Panc1 (cell line): ENCODE data around the gene DBX2. TPM values are rescaled to one million over a fixed set of nuclear protein-coding genes. Genes with fewer than 3 reads are reported as not detected.
"Not testable (repeated sequence)": the region's sequence is repeated elsewhere in the genome, so short reads cannot be mapped to it uniquely, and the experiment has no call there.

ENCODE experiments used
- ATAC-seq: fragments of 200-7000 bp; cut with Tn5 transposase; 2 replicates; pipeline ENCODE4 v1.9.1; 2020; ENCODE audit warnings: mild to moderate bottlenecking, moderate library complexity
- BruUV-seq: library from RNA; stranded (reverse); fragments of 400-500 nt; replicated peaks from 2 replicates; lab custom pipeline; 2021; lab: Mats Ljungman, UMichigan
- CTCF ChIA-PET: fragments of 300-600 bp; sonication (Branson Sonifier 250); formaldehyde crosslinking; loops from one replicate; lab custom pipeline; 2022; ENCODE audit warnings: antibody characterized with exemption; lab: Charles Lee
- POLR2A ChIA-PET: fragments of 300-600 bp; sonication (Branson Sonifier 250); formaldehyde crosslinking; loops from one replicate; lab custom pipeline; 2022; ENCODE audit warnings: antibody characterized with exemption; lab: Charles Lee
- DNase-seq: peaks from one replicate; pipeline ENCODE4 v3.0.0-alpha.2; 2010; ENCODE audit warnings: low read depth, low spot score
- H3K27ac ChIP-seq: 2 replicates; pipeline ENCODE4 v1.5.1; 2011; ENCODE audit warnings: mild to moderate bottlenecking, low read length, inconsistent platforms
- H3K27me3 ChIP-seq: fragments of 200-500 bp; sonication (Bioruptor generic); 2 replicates; pipeline ENCODE4 v1.6.0; 2014; ENCODE audit warnings: low read length, inconsistent platforms; ENCODE audit not compliant: control insufficient read depth, insufficient read depth
- H3K36me3 ChIP-seq: fragments of 200-500 bp; sonication (Bioruptor generic); 2 replicates; pipeline ENCODE4 v1.5.1; 2014; ENCODE audit warnings: inconsistent platforms, mild to moderate bottlenecking, low read length, moderate library complexity; ENCODE audit not compliant: control insufficient read depth, insufficient read depth
- H3K4me1 ChIP-seq: 2 replicates; pipeline ENCODE4 v1.5.1; 2011; ENCODE audit warnings: inconsistent platforms, mild to moderate bottlenecking, low read length, moderate library complexity; ENCODE audit not compliant: control insufficient read depth, insufficient read depth
- H3K4me3 ChIP-seq, 2 experiments: 2 replicates each; pipeline ENCODE4 v1.5.1; 2011 to 2012; ENCODE audit warnings: low read depth in 2 of 2, low read length in 2 of 2, mild to moderate bottlenecking in 2 of 2, inconsistent platforms in 1 of 2, moderate library complexity in 1 of 2
- H3K9me3 ChIP-seq: fragments of 200-500 bp; sonication (Bioruptor generic); 2 replicates; pipeline ENCODE4 v1.5.1; 2014; ENCODE audit warnings: low read depth, mild to moderate bottlenecking, inconsistent platforms, low read length, moderate library complexity; ENCODE audit not compliant: control insufficient read depth, insufficient read depth
- CTCF ChIP-seq: fragments of 450-650 bp; IDR thresholded peaks from 2 replicates; pipeline ENCODE4 v1.5.1; 2017; ENCODE audit warnings: mild to moderate bottlenecking
- POLR2AphosphoS5 ChIP-seq: IDR thresholded peaks from 2 replicates; pipeline ENCODE4 v1.6.1; 2012; ENCODE audit warnings: mild to moderate bottlenecking, low read depth, low read length, moderate library complexity
- REST ChIP-seq, 2 experiments: IDR thresholded peaks; 2 replicates each; pipeline ENCODE4 v1.6.1; 2011 to 2012; ENCODE audit warnings: low read depth in 2 of 2, control low read depth in 1 of 2, low read length in 1 of 2, mild to moderate bottlenecking in 1 of 2, moderate library complexity in 1 of 2; ENCODE audit not compliant: insufficient read depth in 1 of 2
- SIN3A ChIP-seq: IDR thresholded peaks from 2 replicates; pipeline ENCODE4 v1.6.1; 2012; ENCODE audit warnings: low read depth, mild to moderate bottlenecking, low read length, moderate library complexity, borderline replicate concordance; ENCODE audit not compliant: insufficient read depth
- TCF7L2 ChIP-seq: IDR thresholded peaks from 2 replicates; pipeline ENCODE4 v1.6.1; 2011; ENCODE audit warnings: mild to moderate bottlenecking, low read depth, low read length, inconsistent platforms
- in situ Hi-C: cut with HindIII; loops from 2 replicates; pipeline ENCODE4 v1.10.0; 2016; ENCODE audit warnings: low sequenced_read_pairs, low pct_unique_long_range_greater_than_20kb
- intact Hi-C: fragments of 100-400 bp; cut with micrococcal nuclease; formaldehyde crosslinking; loops from one replicate; pipeline ENCODE4 v1.10.0; 2022; ENCODE audit not compliant: unreplicated experiment
- total RNA-seq: library from RNA; stranded (reverse); gene quantifications from one replicate; pipeline ENCODE4 v1.2.1, GENCODE V29; 2021; ENCODE audit not compliant: unreplicated experiment

DBX2 gene
- total RNA-seq, 1 experiment from 2014 or later: not detected

DNA sequence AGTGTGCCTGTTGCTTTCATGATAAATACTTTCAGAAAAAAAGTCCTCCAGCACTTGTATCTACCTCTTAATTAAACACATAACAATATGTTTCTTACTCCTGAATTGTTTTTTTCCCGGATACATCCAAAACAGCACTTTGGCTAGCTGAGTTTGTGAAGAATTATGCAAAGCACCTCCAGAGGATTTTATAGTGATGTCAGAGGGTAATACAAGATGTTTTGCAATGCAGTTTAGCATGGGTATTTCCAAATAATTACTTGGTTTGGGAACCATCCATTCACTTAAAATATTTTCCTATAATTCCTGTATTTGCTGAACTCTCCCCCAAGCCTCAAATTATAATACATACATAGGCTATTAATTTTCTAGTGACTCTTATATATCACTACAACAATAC is 37.7 kb upstream of the DBX2 start:
- Histone ChIP-seq H3K27ac (no peak overlapping the region), H3K4me3 (no peak overlapping the region), H3K9me3 (no peaks in the 10 kb centered on the region), H3K27me3 (no peaks in the 10 kb centered on the region), H3K4me1 (no peaks in the 10 kb centered on the region), H3K36me3 (no peaks in the 10 kb centered on the region)
- no TSS peak for BruUV-seq
- no peak for TF ChIP-seq POLR2AphosphoS5
- TF ChIP-seq REST (IDR thresholded peaks at IDR 0.05; ENCODE audit: insufficient read depth in 1 of 2, low read depth in 2 of 2, low read length in 1 of 2): no peak
- TF ChIP-seq TCF7L2: no peak
- TF ChIP-seq SIN3A: no peak
- no peak for TF ChIP-seq CTCF
- ChIA-PET CTCF (interaction anchor here (0.7 kb wide), 1 partner anchor 116 kb away, joined by 5 read pairs; no protein-coding TSS in a partner anchor), POLR2A (no interaction called here)
- DNase-seq (no peak), ATAC-seq (no peak)
- in situ Hi-C loops: no loop called here
- intact Hi-C loops: no loop called here

GRCh38 chr12:45084248-45084647 is 33.3 kb upstream of the DBX2 start:
- H3K4me3 ChIP-seq, H3K27ac ChIP-seq, in situ Hi-C loops, H3K36me3 ChIP-seq, CTCF ChIA-PET, H3K27me3 ChIP-seq, H3K4me1 ChIP-seq, ATAC-seq, BruUV-seq, intact Hi-C loops, DNase-seq, POLR2A ChIA-PET, H3K9me3 ChIP-seq: not testable (repeated sequence)

- in situ Hi-C loops: no loop called here
- Histone ChIP-seq H3K27me3 (peaks cover 9% of the 10 kb centered on the region), H3K27ac (no peak overlapping the region)
Measured at GRCh38 chr12:45077251-45077650, 26.4 kb upstream of the DBX2 start.

More at GRCh38 chr12:45077251-45077650, 26.4 kb upstream of the DBX2 start:
- ChIA-PET CTCF (no interaction called here), POLR2A (no interaction called here)
- TF ChIP-seq POLR2AphosphoS5: no peak
- TF ChIP-seq REST (IDR thresholded peaks at IDR 0.05; ENCODE audit: insufficient read depth in 1 of 2, low read depth in 2 of 2, low read length in 1 of 2): no peak
- no peak for TF ChIP-seq CTCF
- no peak for TF ChIP-seq TCF7L2
- no peak for TF ChIP-seq SIN3A
- H3K4me3 ChIP-seq: no peak overlapping the region
- no TSS peak for BruUV-seq
- DNase-seq (no peak), ATAC-seq (no peak)
- no peaks in the 10 kb centered on the region for H3K4me1 ChIP-seq
- H3K9me3 ChIP-seq: no peaks in the 10 kb centered on the region
- intact Hi-C loops: no loop called here
- no peaks in the 10 kb centered on the region for H3K36me3 ChIP-seq
